ENCODE results near the gene RAPGEF2. TPM values are rescaled to one million over a fixed set of nuclear protein-coding genes. Genes with fewer than 3 reads are reported as not detected.

The RAPGEF2 gene
- total and polyA plus RNA-seq, 3 experiments from 2014 or later = 1.0 to 34.3 (median 29.2) TPM

DNA sequence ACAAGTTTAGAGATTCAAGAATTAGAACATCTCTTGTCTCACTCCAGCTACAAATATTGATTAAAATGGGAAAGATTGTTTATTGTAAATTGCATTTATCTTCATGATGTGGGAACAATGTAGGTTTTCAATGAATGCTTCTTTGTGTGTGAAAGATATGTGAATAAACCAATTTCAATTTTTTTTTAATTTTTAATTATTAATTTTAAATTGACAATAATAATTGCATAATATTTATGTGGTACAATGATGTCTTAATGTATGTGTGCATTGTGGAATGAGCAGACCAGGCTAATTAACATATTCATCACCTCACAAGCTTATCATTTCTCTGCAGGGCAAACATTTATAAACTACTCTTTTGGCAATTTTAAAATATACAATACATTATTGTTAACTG is 281.1 kb downstream of the RAPGEF2 start:
- POLR2A ChIA-PET = no interaction called here
- peaks cover 13 to 44% of the 10 kb centered on the region in 2 donors for H3K27me3 Mint-ChIP-seq
- no peaks in the 10 kb centered on the region for H3K4me1 Mint-ChIP-seq
- no peaks in the 10 kb centered on the region for H3K4me1 ChIP-seq (ENCODE audit: insufficient read depth, low read length)
- CTCF ChIA-PET = no interaction called here
- H3K36me3 Mint-ChIP-seq = peaks cover 0 to 2% (median 0%) of the 10 kb centered on the region in 3 donors
- no peak overlapping the region for H3K27ac ChIP-seq (ENCODE audit: low read depth, low read length)
- no peaks in the 10 kb centered on the region for H3K9me3 ChIP-seq (ENCODE audit: low read length)
- H3K27ac Mint-ChIP-seq = no peak overlapping the region
- no peak overlapping the region for H3K4me3 Mint-ChIP-seq
- H3K27me3 ChIP-seq (ENCODE audit: insufficient read depth, low read length, poor library complexity, severe bottlenecking) = no peaks in the 10 kb centered on the region
- no peak for DNase-seq
- H3K36me3 ChIP-seq (ENCODE audit: insufficient read depth, low read length) = no peaks in the 10 kb centered on the region
- no peak overlapping the region for H3K4me3 ChIP-seq (ENCODE audit: low read length)
- H3K9me3 Mint-ChIP-seq = peaks cover 0 to 15% (median 11%) of the 10 kb centered on the region in 5 donors

- Histone ChIP-seq H3K4me1 (ENCODE audit: insufficient read depth, low read length) (no peaks in the 10 kb centered on the region), H3K36me3 (ENCODE audit: insufficient read depth, low read length) (no peaks in the 10 kb centered on the region), H3K27ac (ENCODE audit: low read depth, low read length) (no peak overlapping the region), H3K4me3 (ENCODE audit: low read length) (no peak overlapping the region), H3K9me3 (ENCODE audit: low read length) (no peaks in the 10 kb centered on the region), H3K27me3 (ENCODE audit: insufficient read depth, low read length, poor library complexity, severe bottlenecking) (no peaks in the 10 kb centered on the region)
- H3K27me3 Mint-ChIP-seq = peaks cover 13 to 47% of the 10 kb centered on the region in 2 donors
- peaks cover 0 to 2% (median 0%) of the 10 kb centered on the region in 3 donors for H3K36me3 Mint-ChIP-seq
- no peak overlapping the region for H3K4me3 Mint-ChIP-seq
- CTCF ChIA-PET = no interaction called here
- H3K4me1 Mint-ChIP-seq = no peaks in the 10 kb centered on the region
- H3K27ac Mint-ChIP-seq = no peak overlapping the region
- DNase-seq = no peak
- POLR2A ChIA-PET = no interaction called here
- peaks cover 0 to 15% (median 11%) of the 10 kb centered on the region in 5 donors for H3K9me3 Mint-ChIP-seq
Observed at GRCh38 chr4:159384632-159385031, 281.8 kb downstream of the RAPGEF2 start.

DNA sequence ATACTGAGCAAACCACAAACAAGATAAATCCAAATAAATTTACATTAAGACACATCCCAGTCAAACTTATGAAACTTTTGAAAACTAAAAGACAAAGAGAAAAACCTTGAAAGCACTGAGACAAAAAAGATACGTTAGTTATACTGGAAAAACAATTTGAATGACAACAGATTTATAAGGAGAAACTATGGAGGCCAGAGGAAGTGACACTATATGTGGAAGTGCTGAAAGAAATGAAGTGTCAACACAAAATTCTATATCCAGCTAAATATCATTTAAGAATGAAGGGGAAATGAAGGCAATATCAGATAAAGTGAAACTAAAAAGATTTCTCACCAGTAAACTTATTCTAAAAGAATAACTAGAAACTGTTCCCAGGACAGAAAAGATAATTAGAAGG is 283.7 kb downstream of the RAPGEF2 start:
- CTCF ChIA-PET = no interaction called here
- H3K9me3 Mint-ChIP-seq = peaks cover 3 to 15% (median 11%) of the 10 kb centered on the region in 5 donors
- DNase-seq = no peak
- no peaks in the 10 kb centered on the region for H3K4me1 ChIP-seq (ENCODE audit: insufficient read depth, low read length)
- no peak overlapping the region for H3K27ac ChIP-seq (ENCODE audit: low read depth, low read length)
- H3K4me3 ChIP-seq (ENCODE audit: low read length) = no peak overlapping the region
- no peaks in the 10 kb centered on the region for H3K9me3 ChIP-seq (ENCODE audit: low read length)
- H3K27me3 ChIP-seq (ENCODE audit: insufficient read depth, low read length, poor library complexity, severe bottlenecking) = no peaks in the 10 kb centered on the region
- POLR2A ChIA-PET = no interaction called here
- H3K36me3 ChIP-seq (ENCODE audit: insufficient read depth, low read length) = no peaks in the 10 kb centered on the region
- H3K4me1 Mint-ChIP-seq = peaks cover 0 to 5% (median 4%) of the 10 kb centered on the region in 3 donors
- peaks cover 12 to 29% of the 10 kb centered on the region in 2 donors for H3K27me3 Mint-ChIP-seq
- no peak overlapping the region for H3K27ac Mint-ChIP-seq
- H3K36me3 Mint-ChIP-seq = no peaks in the 10 kb centered on the region
- no peak overlapping the region for H3K4me3 Mint-ChIP-seq

- DNase-seq = no peak
Observed at GRCh38 chr4:159389756-159390155, 286.9 kb downstream of the RAPGEF2 start.

DNA sequence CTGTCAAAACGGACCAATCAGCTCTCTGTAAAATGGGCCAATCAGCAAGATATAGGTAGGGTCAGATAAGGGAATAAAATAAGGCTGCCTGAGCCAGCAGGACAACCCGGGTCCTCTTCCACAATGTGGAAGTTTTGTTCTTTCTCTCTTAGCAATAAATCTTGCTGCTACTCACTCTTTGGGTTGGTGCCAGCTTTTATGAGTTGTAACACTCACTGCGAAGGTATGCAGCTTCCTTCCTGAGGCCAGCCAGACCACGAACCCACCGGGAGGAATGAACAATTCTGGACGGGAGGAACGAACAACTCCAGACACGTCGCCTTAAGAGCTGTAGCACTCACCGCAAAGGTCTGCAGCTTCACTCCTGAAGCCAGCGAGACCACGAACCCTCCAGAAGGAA is 287.8 kb downstream of the RAPGEF2 start:
- Histone ChIP-seq H3K9me3 (ENCODE audit: low read length) (no peaks in the 10 kb centered on the region), H3K27me3 (ENCODE audit: insufficient read depth, low read length, poor library complexity, severe bottlenecking) (no peaks in the 10 kb centered on the region), H3K4me1 (ENCODE audit: insufficient read depth, low read length) (no peaks in the 10 kb centered on the region), H3K36me3 (ENCODE audit: insufficient read depth, low read length) (no peaks in the 10 kb centered on the region), H3K27ac (ENCODE audit: low read depth, low read length) (no peak overlapping the region), H3K4me3 (ENCODE audit: low read length) (no peak overlapping the region)
- CTCF ChIA-PET = no interaction called here
- POLR2A ChIA-PET = no interaction called here
- Mint-ChIP-seq H3K9me3 (peaks cover 3 to 15% (median 11%) of the 10 kb centered on the region in 5 donors), H3K27ac (no peak overlapping the region), H3K36me3 (no peaks in the 10 kb centered on the region), H3K27me3 (peaks cover 5 to 24% of the 10 kb centered on the region in 2 donors), H3K4me1 (peaks cover 0 to 5% (median 4%) of the 10 kb centered on the region in 3 donors), H3K4me3 (no peak overlapping the region)
- no peak for DNase-seq

More at GRCh38 chr4:159389756-159390155, 286.9 kb downstream of the RAPGEF2 start:
- Mint-ChIP-seq H3K4me1 (peaks cover 0 to 5% (median 4%) of the 10 kb centered on the region in 3 donors), H3K27me3 (peaks cover 10 to 27% of the 10 kb centered on the region in 2 donors), H3K36me3 (no peaks in the 10 kb centered on the region), H3K4me3 (no peak overlapping the region), H3K27ac (no peak overlapping the region), H3K9me3 (peaks cover 3 to 15% (median 11%) of the 10 kb centered on the region in 5 donors)
- Histone ChIP-seq H3K27ac (ENCODE audit: low read depth, low read length) (no peak overlapping the region), H3K9me3 (ENCODE audit: low read length) (no peaks in the 10 kb centered on the region), H3K36me3 (ENCODE audit: insufficient read depth, low read length) (no peaks in the 10 kb centered on the region), H3K4me3 (ENCODE audit: low read length) (no peak overlapping the region), H3K27me3 (ENCODE audit: insufficient read depth, low read length, poor library complexity, severe bottlenecking) (no peaks in the 10 kb centered on the region), H3K4me1 (ENCODE audit: insufficient read depth, low read length) (no peaks in the 10 kb centered on the region)
- ChIA-PET POLR2A (no interaction called here), CTCF (no interaction called here)

- Histone ChIP-seq H3K27me3 (ENCODE audit: insufficient read depth, low read length, poor library complexity, severe bottlenecking) (no peaks in the 10 kb centered on the region), H3K36me3 (ENCODE audit: insufficient read depth, low read length) (no peaks in the 10 kb centered on the region), H3K4me1 (ENCODE audit: insufficient read depth, low read length) (no peaks in the 10 kb centered on the region), H3K4me3 (ENCODE audit: low read length) (no peak overlapping the region), H3K9me3 (ENCODE audit: low read length) (no peaks in the 10 kb centered on the region), H3K27ac (ENCODE audit: low read depth, low read length) (no peak overlapping the region)
- Mint-ChIP-seq H3K9me3 (peaks cover 0 to 3% (median 0%) of the 10 kb centered on the region in 5 donors), H3K4me1 (peaks cover 0 to 2% (median 2%) of the 10 kb centered on the region in 3 donors), H3K27ac (no peak overlapping the region), H3K4me3 (no peak overlapping the region), H3K36me3 (no peaks in the 10 kb centered on the region), H3K27me3 (peaks cover 4 to 16% of the 10 kb centered on the region in 2 donors)
- DNase-seq = no peak
- POLR2A ChIA-PET = no interaction called here
- CTCF ChIA-PET = no interaction called here
Observed at GRCh38 chr4:159395693-159396092, 292.8 kb downstream of the RAPGEF2 start.

DNA sequence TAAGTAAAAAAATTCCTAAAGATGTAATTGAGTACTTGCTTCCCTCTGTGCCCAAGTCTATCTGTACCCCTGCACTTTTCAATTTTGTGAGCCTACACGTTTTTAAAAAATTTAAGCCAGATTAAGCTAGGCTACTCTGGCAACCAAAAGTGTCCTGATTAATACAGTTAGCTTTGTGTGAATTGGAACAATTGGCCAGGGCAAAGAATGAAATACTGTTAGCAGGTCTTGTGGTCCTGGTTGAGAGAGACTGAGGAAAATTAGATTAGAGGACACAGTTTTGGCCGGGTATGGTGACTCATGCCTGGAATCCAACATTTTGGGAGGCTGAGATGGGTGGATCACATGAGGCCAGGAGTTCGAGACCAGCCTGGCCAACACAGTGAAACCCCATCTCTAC is 293.3 kb downstream of the RAPGEF2 start:
- Histone ChIP-seq H3K4me3 (ENCODE audit: low read length) (no peak overlapping the region), H3K27me3 (ENCODE audit: insufficient read depth, low read length, poor library complexity, severe bottlenecking) (no peaks in the 10 kb centered on the region), H3K27ac (ENCODE audit: low read depth, low read length) (no peak overlapping the region), H3K9me3 (ENCODE audit: low read length) (no peaks in the 10 kb centered on the region), H3K4me1 (ENCODE audit: insufficient read depth, low read length) (no peaks in the 10 kb centered on the region), H3K36me3 (ENCODE audit: insufficient read depth, low read length) (no peaks in the 10 kb centered on the region)
- Mint-ChIP-seq H3K4me1 (no peaks in the 10 kb centered on the region), H3K9me3 (peaks cover 0 to 3% (median 0%) of the 10 kb centered on the region in 5 donors), H3K27ac (no peak overlapping the region), H3K27me3 (peaks cover 4 to 20% of the 10 kb centered on the region in 2 donors), H3K36me3 (no peaks in the 10 kb centered on the region), H3K4me3 (no peak overlapping the region)
- ChIA-PET CTCF (no interaction called here), POLR2A (no interaction called here)
- DNase-seq = no peak

DNA sequence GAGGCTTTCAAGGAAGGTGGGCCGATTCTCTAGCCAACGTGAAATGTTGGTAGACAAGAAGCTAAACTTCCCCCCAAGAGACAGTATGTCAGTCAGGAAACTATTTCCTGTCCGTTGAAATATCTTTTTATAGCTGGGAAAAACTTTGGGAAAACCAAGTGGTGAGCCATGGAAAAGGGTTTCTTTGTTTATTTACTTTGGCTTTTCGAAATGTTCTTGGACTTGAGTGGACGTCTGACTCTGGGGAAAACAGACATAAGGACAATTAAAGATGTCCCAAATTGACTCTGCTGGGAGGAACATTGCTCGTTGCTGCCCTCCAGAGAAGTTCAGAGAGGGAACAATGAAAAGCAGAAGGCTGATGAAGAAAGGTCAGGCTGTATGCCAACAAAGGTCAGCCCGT is 295.4 kb downstream of the RAPGEF2 start:
- H3K9me3 Mint-ChIP-seq = no peaks in the 10 kb centered on the region
- no peaks in the 10 kb centered on the region for H3K36me3 Mint-ChIP-seq

More for the DNA sequence above, 295.4 kb downstream of the RAPGEF2 start:
- CTCF ChIA-PET = no interaction called here
- Histone ChIP-seq H3K36me3 (ENCODE audit: insufficient read depth, low read length) (no peaks in the 10 kb centered on the region), H3K4me1 (ENCODE audit: insufficient read depth, low read length) (no peaks in the 10 kb centered on the region), H3K4me3 (ENCODE audit: low read length) (no peak overlapping the region), H3K27ac (ENCODE audit: low read depth, low read length) (no peak overlapping the region), H3K9me3 (ENCODE audit: low read length) (no peaks in the 10 kb centered on the region), H3K27me3 (ENCODE audit: insufficient read depth, low read length, poor library complexity, severe bottlenecking) (no peaks in the 10 kb centered on the region)
- H3K27me3 Mint-ChIP-seq = peaks cover 6 to 27% of the 10 kb centered on the region in 2 donors
- no peaks in the 10 kb centered on the region for H3K4me1 Mint-ChIP-seq
- no peak overlapping the region for H3K27ac Mint-ChIP-seq
- DNase-seq = no peak
- no peak overlapping the region for H3K4me3 Mint-ChIP-seq
- POLR2A ChIA-PET = no interaction called here
